ENCODE measurements around the gene WDTC1. TPM values are rescaled to one million over a fixed set of nuclear protein-coding genes. Genes with fewer than 3 reads are reported as not detected.

WDTC1 gene
- total and polyA plus RNA-seq, 9 of the 15 experiments (the other 6 are each of a cell fraction or from before 2014, with no cell fraction given), result 0.18 to 32.3 (median 8.8) TPM

- H3K4me2 ChIP-seq (ENCODE audit: insufficient read depth, low read length), result no peak overlapping the region
- 72% methylated on average over 3 of the region's 4 CpGs for WGBS (ENCODE audit: insufficient coverage, low coverage, missing lambda C conversion rate)
- H3K9ac ChIP-seq (ENCODE audit: insufficient read depth in 1 of 2, low read depth in 2 of 2, low read length in 2 of 2), result no peak overlapping the region
- H2AFZ ChIP-seq (ENCODE audit: low read depth, low read length), result no peak overlapping the region
- no peaks in the 10 kb centered on the region for H4K20me1 ChIP-seq (replicated peaks; ENCODE audit: control insufficient read depth, insufficient read depth, low read length)
- H3K36me3 ChIP-seq (ENCODE audit: control insufficient read depth, insufficient read depth, low read length), result no peaks in the 10 kb centered on the region
- in situ Hi-C loops (cut with MboI) (no loop called here), intact Hi-C loops (cut with micrococcal nuclease) (no loop called here)
- H3K4me1 ChIP-seq (replicated peaks in 1 of 2; ENCODE audit: control insufficient read depth in 2 of 2, insufficient read depth in 2 of 2, low read length in 2 of 2), result no peaks in the 10 kb centered on the region
- POLR2A ChIA-PET, result interaction anchor here (0.7 kb wide), 1 partner anchor 59 kb away, joined by 3 read pairs; no protein-coding TSS in a partner anchor
- FAIRE-seq, result no peak
- no peaks in the 10 kb centered on the region for H3K9me1 ChIP-seq (ENCODE audit: control insufficient read depth, insufficient read depth, low read length)
- no peak for ATAC-seq
- no peak overlapping the region for H3K27ac ChIP-seq (ENCODE audit: extremely low read depth, low read depth, low read length)
- no peak overlapping the region for H3K4me3 ChIP-seq
- CTCF ChIA-PET (ENCODE audit: low intra/inter-chr PET ratio), result no interaction called here
- BruUV-seq (replicated peaks), result no TSS peak
- no peaks in the 10 kb centered on the region for H3K79me2 ChIP-seq (ENCODE audit: control insufficient read depth, insufficient read depth, low read length)
- H3K9me3 ChIP-seq (replicated peaks; ENCODE audit: control insufficient read depth, insufficient read depth, low read depth, low read length), result no peaks in the 10 kb centered on the region
- no peaks in the 10 kb centered on the region for H3K27me3 ChIP-seq (ENCODE audit: control insufficient read depth in 2 of 2, insufficient read depth in 2 of 2, low read length in 2 of 2)
- no peak for DNase-seq (ENCODE audit: extremely low read depth in 1 of 4, low spot score in 3 of 4)
- no peak for TF ChIP-seq CLOCK (CRISPR knock-in tag; IDR thresholded peaks at IDR 0.05; ENCODE audit: borderline replicate concordance)
- no peak for TF ChIP-seq ZBTB7A (IDR thresholded peaks at IDR 0.05; ENCODE audit: borderline replicate concordance, control insufficient read depth, low read depth, low read length)
- no peak for TF ChIP-seq RNF219 (CRISPR knock-in tag; IDR thresholded peaks at IDR 0.05)
- no peak for TF ChIP-seq CBX1 (IDR thresholded peaks at IDR 0.05; ENCODE audit: low read depth)
- no peak for TF ChIP-seq HOMEZ (CRISPR knock-in tag; IDR thresholded peaks at IDR 0.05)
- no peak for TF ChIP-seq HMBOX1 (IDR thresholded peaks at IDR 0.05)
- no peak for TF ChIP-seq MLX (CRISPR knock-in tag; conservative IDR thresholded peaks at IDR 0.05)
- TF ChIP-seq MIER1 (IDR thresholded peaks at IDR 0.05; ENCODE audit: low read depth), result no peak
- no peak for TF ChIP-seq STAT6 (CRISPR knock-in tag; IDR thresholded peaks at IDR 0.05)
- TF ChIP-seq HDAC1 (IDR thresholded peaks at IDR 0.05), result no peak
Measured at GRCh38 chr1:27269276-27269675, 34.8 kb downstream of the WDTC1 start.

Measured in K562 (cell line).